ENCODE results near the gene ENO4.

- TF ChIP-seq CTCF (IDR thresholded peaks at IDR 0.05) (no peak), POLR2A (IDR thresholded peaks at IDR 0.05) (no peak), EP300 (IDR thresholded peaks at IDR 0.05) (no peak)
Measured at GRCh38 chr10:116802474-116802873, 46.8 kb upstream of the ENO4 start.
